ENCODE results near the gene SORL1-AS1.
"Not testable (repeated sequence)": the region's sequence is repeated elsewhere in the genome, so short reads cannot be mapped to it uniquely, and the experiment has no call there.

SORL1-AS1 gene

GRCh38 chr11:121485216-121485615 lies 32.4 kb upstream of the SORL1-AS1 start:
- ChIA-PET CTCF (interaction anchor here (0.7 kb wide), 1 partner anchor 22 kb away, joined by 3 read pairs; no protein-coding TSS in a partner anchor), POLR2A (no interaction called here)
- no peak for DNase-seq (ENCODE audit: extremely low spot score)
- TF ChIP-seq NFRKB (IDR thresholded peaks at IDR 0.05): no peak
- no peak for TF ChIP-seq FOXM1 (IDR thresholded peaks at IDR 0.05; ENCODE audit: borderline replicate concordance)
- TF ChIP-seq BHLHE40 (IDR thresholded peaks at IDR 0.05; ENCODE audit: borderline replicate concordance): no peak
- no peak for TF ChIP-seq FOXA1 (IDR thresholded peaks at IDR 0.05)
- TF ChIP-seq LEF1 (IDR thresholded peaks at IDR 0.05; ENCODE audit: borderline replicate concordance): no peak
- no peak for TF ChIP-seq L3MBTL2 (conservative IDR thresholded peaks at IDR 0.05)
- no peak for TF ChIP-seq TARDBP (IDR thresholded peaks at IDR 0.05)
- no peak for TF ChIP-seq PKNOX1 (IDR thresholded peaks at IDR 0.05)
- no peak for TF ChIP-seq ELF4 (IDR thresholded peaks at IDR 0.05)
- TF ChIP-seq CTBP1 (IDR thresholded peaks at IDR 0.05; ENCODE audit: borderline replicate concordance): no peak
- no peak for TF ChIP-seq ARNT (IDR thresholded peaks at IDR 0.05)
- TF ChIP-seq ZNF384 (IDR thresholded peaks at IDR 0.05): no peak
- TF ChIP-seq SP1 (IDR thresholded peaks at IDR 0.05): no peak
- no peak for TF ChIP-seq SUZ12 (IDR thresholded peaks at IDR 0.05)
- TF ChIP-seq HDGF (IDR thresholded peaks at IDR 0.05; ENCODE audit: borderline replicate concordance): no peak
- TF ChIP-seq FOXK2 (IDR thresholded peaks at IDR 0.05): no peak

- DNase-seq (ENCODE audit: extremely low spot score): no peak
- no peak for TF ChIP-seq FOXA1 (IDR thresholded peaks at IDR 0.05)
- no peak for TF ChIP-seq NFRKB (IDR thresholded peaks at IDR 0.05)
- TF ChIP-seq CTBP1 (IDR thresholded peaks at IDR 0.05; ENCODE audit: borderline replicate concordance): no peak
- TF ChIP-seq TARDBP (IDR thresholded peaks at IDR 0.05): no peak
- TF ChIP-seq BHLHE40 (IDR thresholded peaks at IDR 0.05; ENCODE audit: borderline replicate concordance): no peak
- TF ChIP-seq ZNF384 (IDR thresholded peaks at IDR 0.05): no peak
- TF ChIP-seq SUZ12 (IDR thresholded peaks at IDR 0.05): no peak
- no peak for TF ChIP-seq ELF4 (IDR thresholded peaks at IDR 0.05)
- no peak for TF ChIP-seq FOXK2 (IDR thresholded peaks at IDR 0.05)
- TF ChIP-seq LEF1 (IDR thresholded peaks at IDR 0.05; ENCODE audit: borderline replicate concordance): no peak
- TF ChIP-seq ARNT (IDR thresholded peaks at IDR 0.05): no peak
- no peak for TF ChIP-seq SP1 (IDR thresholded peaks at IDR 0.05)
- no peak for TF ChIP-seq L3MBTL2 (conservative IDR thresholded peaks at IDR 0.05)
- ChIA-PET CTCF (interaction anchor here (0.6 kb wide), 1 partner anchor 37 kb away, joined by 3 read pairs; no protein-coding TSS in a partner anchor), POLR2A (no interaction called here)
Observed at GRCh38 chr11:121483805-121484480, 31.2 kb upstream of the SORL1-AS1 start.

DNA sequence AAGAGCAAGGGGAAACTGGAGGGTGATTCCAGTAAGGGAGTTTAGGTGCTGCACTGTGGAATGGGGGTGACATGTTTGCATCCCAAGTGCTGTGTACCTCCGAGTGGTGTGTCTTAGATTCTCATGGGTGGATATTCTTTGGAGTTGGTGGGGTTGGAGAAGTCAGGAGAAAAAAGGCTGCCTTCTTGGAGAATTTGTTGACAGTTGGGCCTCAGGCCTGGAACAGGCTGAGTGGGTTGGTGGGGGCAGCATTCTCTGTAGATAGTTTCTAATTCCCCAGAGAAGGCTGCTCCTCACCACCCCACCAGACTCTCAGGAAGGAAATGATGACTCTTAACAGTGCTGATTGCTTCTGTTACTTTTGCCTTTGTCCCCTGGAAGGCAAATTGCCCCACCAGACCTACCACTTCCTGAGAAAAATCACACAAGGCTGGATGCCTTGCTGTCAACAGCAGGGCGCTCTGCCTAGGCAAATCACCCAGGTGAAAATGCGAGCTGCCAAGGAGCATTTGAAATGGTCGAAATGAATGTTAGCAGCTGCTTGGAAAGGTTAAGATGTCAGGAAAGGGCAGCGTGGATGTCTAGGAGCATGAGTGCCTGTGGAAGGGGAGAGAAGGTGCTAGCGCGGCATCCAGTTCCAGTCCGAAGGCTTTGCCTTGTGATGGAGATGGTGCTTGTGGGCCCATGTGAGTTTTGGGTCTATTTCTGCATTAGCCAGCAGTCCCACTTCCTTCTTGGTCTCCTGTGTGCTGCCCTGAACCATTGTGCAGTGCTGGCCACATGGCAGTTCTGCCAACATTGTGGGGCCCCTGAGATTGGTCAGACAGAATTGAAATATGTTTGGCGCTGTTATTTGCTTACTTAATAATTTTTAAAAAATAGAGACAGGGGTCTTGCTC lies 29.7 kb upstream of the SORL1-AS1 start:
- POLR2A ChIA-PET: no interaction called here
- no peak for DNase-seq (ENCODE audit: extremely low spot score)
- TF ChIP-seq FOXM1 (IDR thresholded peaks at IDR 0.05; ENCODE audit: borderline replicate concordance) (no peak), CTBP1 (IDR thresholded peaks at IDR 0.05; ENCODE audit: borderline replicate concordance) (no peak), ARNT (IDR thresholded peaks at IDR 0.05) (no peak), PKNOX1 (IDR thresholded peaks at IDR 0.05) (no peak), HDGF (IDR thresholded peaks at IDR 0.05; ENCODE audit: borderline replicate concordance) (no peak), L3MBTL2 (conservative IDR thresholded peaks at IDR 0.05) (no peak), ZNF384 (IDR thresholded peaks at IDR 0.05) (no peak), SUZ12 (IDR thresholded peaks at IDR 0.05) (no peak), LEF1 (IDR thresholded peaks at IDR 0.05; ENCODE audit: borderline replicate concordance) (no peak), NFRKB (IDR thresholded peaks at IDR 0.05) (no peak), FOXA1 (IDR thresholded peaks at IDR 0.05) (no peak), FOXK2 (IDR thresholded peaks at IDR 0.05) (no peak), BHLHE40 (IDR thresholded peaks at IDR 0.05; ENCODE audit: borderline replicate concordance) (no peak), SP1 (IDR thresholded peaks at IDR 0.05) (no peak), TARDBP (IDR thresholded peaks at IDR 0.05) (no peak), ELF4 (IDR thresholded peaks at IDR 0.05) (no peak)
- CTCF ChIA-PET: no interaction called here

GRCh38 chr11:121481484-121482230 lies 28.9 kb upstream of the SORL1-AS1 start:
- POLR2A ChIA-PET: interaction anchor here (0.6 kb wide), 1 partner anchor 287 kb away, joined by 3 read pairs; no protein-coding TSS in a partner anchor
- CTCF ChIA-PET; DNase-seq (ENCODE audit: extremely low spot score): not testable (repeated sequence)

- POLR2A ChIA-PET: no interaction called here
- CTCF ChIA-PET: no interaction called here
- DNase-seq (ENCODE audit: extremely low spot score): no peak
- TF ChIP-seq ZNF384 (IDR thresholded peaks at IDR 0.05) (no peak), CTBP1 (IDR thresholded peaks at IDR 0.05; ENCODE audit: borderline replicate concordance) (no peak), NFRKB (IDR thresholded peaks at IDR 0.05) (no peak), SP1 (IDR thresholded peaks at IDR 0.05) (no peak), FOXK2 (IDR thresholded peaks at IDR 0.05) (no peak), ELF4 (IDR thresholded peaks at IDR 0.05) (no peak), HDGF (IDR thresholded peaks at IDR 0.05; ENCODE audit: borderline replicate concordance) (no peak), PKNOX1 (IDR thresholded peaks at IDR 0.05) (no peak), L3MBTL2 (conservative IDR thresholded peaks at IDR 0.05) (no peak), ARNT (IDR thresholded peaks at IDR 0.05) (no peak), BHLHE40 (IDR thresholded peaks at IDR 0.05; ENCODE audit: borderline replicate concordance) (no peak), LEF1 (IDR thresholded peaks at IDR 0.05; ENCODE audit: borderline replicate concordance) (no peak), FOXM1 (IDR thresholded peaks at IDR 0.05; ENCODE audit: borderline replicate concordance) (no peak), SUZ12 (IDR thresholded peaks at IDR 0.05) (no peak), TARDBP (IDR thresholded peaks at IDR 0.05) (no peak), FOXA1 (IDR thresholded peaks at IDR 0.05) (no peak)
Observed at GRCh38 chr11:121479698-121480238, 27.0 kb upstream of the SORL1-AS1 start.
